Stimulated activated CD8-positive, alpha-beta memory T cell treated with anti-CD3 and anti-CD28 coated beads, Interleukin-2, amount 100 ng/mL, for 1 hour (primary cell): ENCODE measurements around the gene APPL2.
"Not testable (repeated sequence)": the region's sequence is repeated elsewhere in the genome, so short reads cannot be mapped to it uniquely, and the experiment has no call there.

Experiments
- DNase-seq, 2 donors: peaks; one replicate each; pipeline ENCODE4 v3.0.0-alpha.2; 2020; ENCODE audit warnings: low read depth in 2 of 2

APPL2 gene

GRCh38 chr12:105256431-105256830, 20.5 kb upstream of the APPL2 start:
- DNase-seq: not testable (repeated sequence)

- DNase-seq: no peak
Observed at GRCh38 chr12:105256011-105256410, 20.0 kb upstream of the APPL2 start.

- no peak for DNase-seq
Observed at GRCh38 chr12:105253866-105254513, 18.0 kb upstream of the APPL2 start.

- no peak for DNase-seq
Observed at GRCh38 chr12:105252901-105253300, 16.9 kb upstream of the APPL2 start.

- not testable (repeated sequence) for DNase-seq
Observed at GRCh38 chr12:105245776-105246427, 9.9 kb upstream of the APPL2 start.

- DNase-seq: no peak
Observed at GRCh38 chr12:105245291-105245690, 9.3 kb upstream of the APPL2 start.

GRCh38 chr12:105240228-105240627, 4.3 kb upstream of the APPL2 start:
- no peak for DNase-seq

GRCh38 chr12:105239304-105239703, 3.3 kb upstream of the APPL2 start:
- no peak for DNase-seq

GRCh38 chr12:105237666-105238065, 1.7 kb upstream of the APPL2 start:
- DNase-seq: no peak

GRCh38 chr12:105235281-105235731, 668 bp downstream of the APPL2 start:
- DNase-seq: no peak

GRCh38 chr12:105234197-105234596, 1.8 kb downstream of the APPL2 start:
- DNase-seq: no peak

- no peak for DNase-seq
Observed at GRCh38 chr12:105233041-105233905, 2.7 kb downstream of the APPL2 start.

GRCh38 chr12:105231396-105231795, 4.6 kb downstream of the APPL2 start:
- DNase-seq: no peak

GRCh38 chr12:105229371-105229770, 6.6 kb downstream of the APPL2 start:
- DNase-seq: no peak

- no peak for DNase-seq
Observed at GRCh38 chr12:105228966-105229365, 7.0 kb downstream of the APPL2 start.

- DNase-seq: no peak
Observed at GRCh38 chr12:105228494-105228893, 7.5 kb downstream of the APPL2 start.

GRCh38 chr12:105227879-105228278, 8.1 kb downstream of the APPL2 start:
- no peak for DNase-seq

- no peak for DNase-seq
Observed at GRCh38 chr12:105226219-105226618, 9.8 kb downstream of the APPL2 start.

GRCh38 chr12:105225505-105226015, 10.4 kb downstream of the APPL2 start:
- DNase-seq: no peak

- no peak for DNase-seq
Observed at GRCh38 chr12:105224399-105224798, 11.6 kb downstream of the APPL2 start.

GRCh38 chr12:105223884-105224283, 12.1 kb downstream of the APPL2 start:
- no peak for DNase-seq

- no peak for DNase-seq
Observed at GRCh38 chr12:105223352-105223845, 12.6 kb downstream of the APPL2 start.
